ENCODE data around the gene SLC16A7.
"Not testable (repeated sequence)": the region's sequence is repeated elsewhere in the genome, so short reads cannot be mapped to it uniquely, and the experiment has no call there.

Gene SLC16A7

GRCh38 chr12:59737725-59738463, 142.1 kb downstream of the SLC16A7 start:
- DNase-seq: no peak

- DNase-seq: no peak
These were observed 147.0 kb downstream of the SLC16A7 start for GRCh38 chr12:59742841-59743240.

- DNase-seq: no peak
These were observed 148.7 kb downstream of the SLC16A7 start for GRCh38 chr12:59744564-59744963.

GRCh38 chr12:59751091-59751490, 155.3 kb downstream of the SLC16A7 start:
- DNase-seq: not testable (repeated sequence)

GRCh38 chr12:59761542-59761941, 165.7 kb downstream of the SLC16A7 start:
- no peak for DNase-seq

GRCh38 chr12:59763835-59764234, 168.0 kb downstream of the SLC16A7 start:
- no peak for DNase-seq

- no peak for DNase-seq
These were observed 172.2 kb downstream of the SLC16A7 start for GRCh38 chr12:59768031-59768430.

- no peak for DNase-seq
These were observed 184.8 kb downstream of the SLC16A7 start for GRCh38 chr12:59780605-59781135.

- no peak for DNase-seq
These were observed 191.8 kb downstream of the SLC16A7 start for GRCh38 chr12:59787610-59788009.

GRCh38 chr12:59792647-59793046, 196.8 kb downstream of the SLC16A7 start:
- no peak for DNase-seq

- no peak for DNase-seq
These were observed 207.9 kb downstream of the SLC16A7 start for GRCh38 chr12:59803735-59804134.

GRCh38 chr12:59808317-59808910, 212.6 kb downstream of the SLC16A7 start:
- peak; percentile 10 for DNase-seq

- no peak for DNase-seq
These were observed 216.2 kb downstream of the SLC16A7 start for GRCh38 chr12:59811991-59812390.

GRCh38 chr12:59812716-59813115, 216.9 kb downstream of the SLC16A7 start:
- DNase-seq: no peak

GRCh38 chr12:59820594-59821011, 224.8 kb downstream of the SLC16A7 start:
- no peak for DNase-seq

- no peak for DNase-seq
These were observed 227.7 kb downstream of the SLC16A7 start for GRCh38 chr12:59823567-59823966.

- DNase-seq: no peak
These were observed 231.9 kb downstream of the SLC16A7 start for GRCh38 chr12:59827767-59828166.

- DNase-seq: no peak
These were observed 232.7 kb downstream of the SLC16A7 start for GRCh38 chr12:59828521-59828920.

- DNase-seq: no peak
These were observed 237.6 kb downstream of the SLC16A7 start for GRCh38 chr12:59833408-59833807.

GRCh38 chr12:59834659-59835474, 239.0 kb downstream of the SLC16A7 start:
- no peak for DNase-seq
